Smooth muscle cell (in vitro differentiated cells): ENCODE data around the gene TMEM215. TPM values are rescaled to one million over a fixed set of nuclear protein-coding genes. Genes with fewer than 3 reads are reported as not detected.

Source experiments
- DNase-seq: peaks from one replicate; lab custom pipeline; 2025; ENCODE audit not compliant: unreplicated experiment; lab: John Stamatoyannopoulos, UW
- H2AFZ ChIP-seq: fragments of 200-600 bp; sonication (generic); 2 replicates; pipeline ENCODE4 v1.6.0; 2016; ENCODE audit warnings: antibody characterized with exemption, low read depth, mild to moderate bottlenecking
- H3F3A ChIP-seq: fragments of 200-600 bp; sonication (generic); 2 replicates; pipeline ENCODE4 v1.6.0; 2017; ENCODE audit warnings: antibody characterized with exemption, low read depth
- H3K27ac ChIP-seq: fragments of 200-600 bp; sonication (generic); 2 replicates; pipeline ENCODE4 v1.5.1; 2016; ENCODE audit warnings: low read depth, mild to moderate bottlenecking
- H3K27me3 ChIP-seq: fragments of 200-600 bp; sonication (generic); 2 replicates; pipeline ENCODE4 v1.6.1; 2016; ENCODE audit warnings: low read depth, mild to moderate bottlenecking
- H3K36me3 ChIP-seq: fragments of 200-600 bp; sonication (generic); 2 replicates; pipeline ENCODE4 v1.5.1; 2016; ENCODE audit warnings: low read depth
- H3K4me1 ChIP-seq: fragments of 200-600 bp; sonication (generic); 2 replicates; pipeline ENCODE4 v1.5.1; 2016; ENCODE audit warnings: low read depth
- H3K4me2 ChIP-seq: fragments of 200-600 bp; sonication (generic); 2 replicates; pipeline ENCODE4 v1.6.0; 2016; ENCODE audit warnings: mild to moderate bottlenecking
- H3K4me3 ChIP-seq: fragments of 200-600 bp; sonication (generic); 2 replicates; pipeline ENCODE4 v1.5.1; 2016; ENCODE audit warnings: mild to moderate bottlenecking
- H3K79me2 ChIP-seq: fragments of 200-600 bp; sonication (generic); 2 replicates; pipeline ENCODE4 v1.6.0; 2016; ENCODE audit warnings: low read depth, mild to moderate bottlenecking
- H3K9ac ChIP-seq: fragments of 200-600 bp; sonication (generic); 2 replicates; pipeline ENCODE4 v1.6.0; 2016; ENCODE audit warnings: low read depth
- H3K9me3 ChIP-seq: fragments of 200-600 bp; sonication (generic); replicated peaks from 2 replicates; pipeline ENCODE4 v1.5.1; 2016; ENCODE audit warnings: low read depth
- H4K20me1 ChIP-seq: fragments of 200-600 bp; sonication (generic); 2 replicates; pipeline ENCODE4 v1.6.0; 2016; ENCODE audit warnings: low read depth
- WGBS: methylation state at CpG from one replicate; pipeline ENCODE4 v1.1.7; 2016; ENCODE audit warnings: low lambda C conversion rate; 5-methylcytosine and 5-hydroxymethylcytosine counted together
- polyA plus RNA-seq: library from polyadenylated mRNA; unstranded; fragments of >200 nt; fragmentation: Nextera tagmentation; extraction: Ambion mirVana; gene quantifications from 2 replicates; pipeline ENCODE4 v1.2.1, GENCODE V29; 2016
- total RNA-seq: library from RNA; depleted of rRNA; stranded (reverse); fragments of >200 nt; gene quantifications from 2 replicates; pipeline ENCODE4 v1.2.3, GENCODE V29; 2014
- TF ChIP-seq, protein P1 (sequence below): fragments of 200-600 bp; sonication (generic); IDR thresholded peaks from 2 replicates; pipeline ENCODE4 v1.5.1; 2017; ENCODE audit warnings: borderline replicate concordance, mild to moderate bottlenecking, antibody characterized with exemption; ENCODE audit not compliant: insufficient read depth, poor library complexity, severe bottlenecking

Gene TMEM215
- total and polyA plus RNA-seq, 2 experiments from 2014 or later = 8.3 to 12.9 TPM

DNA sequence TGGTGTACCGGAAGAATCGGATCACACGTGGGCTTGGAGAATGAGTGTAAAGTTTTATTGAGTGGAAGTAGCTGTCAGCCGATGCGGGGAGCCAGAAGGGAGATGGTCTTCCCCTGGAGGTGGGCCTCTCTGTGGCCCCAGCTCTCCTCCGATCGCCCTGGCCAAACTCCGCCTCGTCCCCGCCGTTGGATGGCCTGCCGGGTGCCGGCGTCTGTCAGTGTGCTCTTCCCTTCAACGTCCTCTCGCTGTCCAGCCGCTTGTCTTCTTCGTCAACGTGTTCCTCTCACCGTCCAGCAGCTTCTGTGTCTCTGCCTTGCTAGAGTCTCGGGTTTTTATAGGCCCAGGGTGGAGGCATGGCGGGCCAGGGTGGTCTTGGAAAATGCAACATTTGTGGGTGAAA lies 27.6 kb upstream of the TMEM215 start:
- Histone ChIP-seq H3K9ac (no peak overlapping the region), H3K79me2 (no peaks in the 10 kb centered on the region), H3K4me1 (no peaks in the 10 kb centered on the region), H4K20me1 (no peaks in the 10 kb centered on the region), H3F3A (no peaks in the 10 kb centered on the region), H2AFZ (no peak overlapping the region), H3K27me3 (no peaks in the 10 kb centered on the region), H3K9me3 (no peaks in the 10 kb centered on the region), H3K4me3 (no peak overlapping the region), H3K27ac (no peak overlapping the region), H3K36me3 (no peaks in the 10 kb centered on the region), H3K4me2 (no peak overlapping the region)
- DNase-seq = no peak
- WGBS = 91% methylated on average over 22 of the region's 22 CpGs
- TF ChIP-seq, protein P1, sequence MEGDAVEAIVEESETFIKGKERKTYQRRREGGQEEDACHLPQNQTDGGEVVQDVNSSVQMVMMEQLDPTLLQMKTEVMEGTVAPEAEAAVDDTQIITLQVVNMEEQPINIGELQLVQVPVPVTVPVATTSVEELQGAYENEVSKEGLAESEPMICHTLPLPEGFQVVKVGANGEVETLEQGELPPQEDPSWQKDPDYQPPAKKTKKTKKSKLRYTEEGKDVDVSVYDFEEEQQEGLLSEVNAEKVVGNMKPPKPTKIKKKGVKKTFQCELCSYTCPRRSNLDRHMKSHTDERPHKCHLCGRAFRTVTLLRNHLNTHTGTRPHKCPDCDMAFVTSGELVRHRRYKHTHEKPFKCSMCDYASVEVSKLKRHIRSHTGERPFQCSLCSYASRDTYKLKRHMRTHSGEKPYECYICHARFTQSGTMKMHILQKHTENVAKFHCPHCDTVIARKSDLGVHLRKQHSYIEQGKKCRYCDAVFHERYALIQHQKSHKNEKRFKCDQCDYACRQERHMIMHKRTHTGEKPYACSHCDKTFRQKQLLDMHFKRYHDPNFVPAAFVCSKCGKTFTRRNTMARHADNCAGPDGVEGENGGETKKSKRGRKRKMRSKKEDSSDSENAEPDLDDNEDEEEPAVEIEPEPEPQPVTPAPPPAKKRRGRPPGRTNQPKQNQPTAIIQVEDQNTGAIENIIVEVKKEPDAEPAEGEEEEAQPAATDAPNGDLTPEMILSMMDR = no peak

DNA sequence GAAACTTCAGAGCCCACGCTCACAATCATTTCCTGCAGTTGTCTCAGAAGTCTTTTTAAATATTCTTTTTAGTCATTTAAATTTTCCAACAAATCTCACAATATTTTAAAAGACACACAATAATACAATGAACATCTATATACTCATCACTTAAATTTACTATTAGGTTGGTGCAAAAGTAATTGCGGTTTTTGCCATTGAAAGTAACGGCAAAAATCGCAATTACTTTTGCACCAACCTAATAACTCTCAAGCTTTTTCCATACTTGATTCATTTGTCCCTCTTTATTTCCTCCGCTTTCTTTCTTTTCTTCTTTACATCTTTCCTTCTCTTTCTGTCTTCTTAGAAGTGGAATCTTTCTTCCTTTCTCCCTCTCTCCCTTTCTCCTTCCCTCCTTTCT lies 19.2 kb upstream of the TMEM215 start:
- Histone ChIP-seq H2AFZ (no peak overlapping the region), H3K27me3 (no peaks in the 10 kb centered on the region), H3K9me3 (no peaks in the 10 kb centered on the region), H3K27ac (no peak overlapping the region), H3F3A (no peaks in the 10 kb centered on the region), H4K20me1 (no peaks in the 10 kb centered on the region), H3K4me3 (no peak overlapping the region), H3K4me2 (no peak overlapping the region), H3K79me2 (no peaks in the 10 kb centered on the region), H3K9ac (no peak overlapping the region), H3K36me3 (no peaks in the 10 kb centered on the region), H3K4me1 (no peaks in the 10 kb centered on the region)
- no peak for DNase-seq
- TF ChIP-seq, protein P1 = no peak
- WGBS = 91% methylated on average over 5 of the region's 5 CpGs

- no peak overlapping the region for H3K9ac ChIP-seq
- H3K36me3 ChIP-seq = no peaks in the 10 kb centered on the region
- no peak overlapping the region for H3K27ac ChIP-seq
- 80% methylated on average over 1 of the region's 1 CpG for WGBS
- H4K20me1 ChIP-seq = no peaks in the 10 kb centered on the region
- no peaks in the 10 kb centered on the region for H3K79me2 ChIP-seq
- no peak for DNase-seq
- no peaks in the 10 kb centered on the region for H3K9me3 ChIP-seq
- H3K4me2 ChIP-seq = no peak overlapping the region
- H2AFZ ChIP-seq = no peak overlapping the region
- H3K4me1 ChIP-seq = no peaks in the 10 kb centered on the region
- H3K4me3 ChIP-seq = no peak overlapping the region
- TF ChIP-seq, protein P1 = no peak
- no peaks in the 10 kb centered on the region for H3F3A ChIP-seq
- peaks cover 14% of the 10 kb centered on the region for H3K27me3 ChIP-seq
Measured at GRCh38 chr9:32775283-32775682, 8.1 kb upstream of the TMEM215 start.

DNA sequence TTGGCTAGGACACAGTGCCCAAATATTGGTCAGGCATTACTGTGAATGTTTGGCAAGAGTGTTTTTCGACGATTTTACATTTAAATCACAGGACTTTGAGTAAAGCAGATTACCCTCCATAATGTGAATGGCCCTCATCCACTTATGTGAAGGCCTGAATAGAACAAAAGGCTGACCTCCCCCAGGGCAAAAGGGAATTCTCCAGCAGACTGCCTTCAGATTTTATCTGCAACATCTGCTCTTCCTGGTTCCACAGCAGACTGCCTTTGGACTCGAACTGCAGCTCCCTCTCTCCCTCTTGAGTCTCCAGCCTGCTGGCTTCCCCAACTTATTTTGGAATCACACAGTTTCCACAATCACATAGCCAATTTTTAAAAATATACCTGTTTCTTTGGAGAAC lies 7.1 kb upstream of the TMEM215 start:
- WGBS = 39% methylated on average over 3 of the region's 3 CpGs
- no peaks in the 10 kb centered on the region for H3K36me3 ChIP-seq
- H3K27me3 ChIP-seq = peaks cover 23% of the 10 kb centered on the region
- no peak overlapping the region for H3K4me2 ChIP-seq
- TF ChIP-seq, protein P1 = no peak
- H3K9ac ChIP-seq = no peak overlapping the region
- H3K79me2 ChIP-seq = no peaks in the 10 kb centered on the region
- no peak for DNase-seq
- H3K4me1 ChIP-seq = no peaks in the 10 kb centered on the region
- no peaks in the 10 kb centered on the region for H4K20me1 ChIP-seq
- no peak overlapping the region for H3K4me3 ChIP-seq
- no peaks in the 10 kb centered on the region for H3K9me3 ChIP-seq
- no peak overlapping the region for H2AFZ ChIP-seq
- no peak overlapping the region for H3K27ac ChIP-seq
- no peaks in the 10 kb centered on the region for H3F3A ChIP-seq
